Activated naive CD4-positive, alpha-beta T cell treated with anti-CD3 and anti-CD28 coated beads, Interleukin-2, amount 50 U/mL, for 16 hours (primary cell): ENCODE results near the gene MEX3D.
A peak's percentile ranks its signal among the peaks of the same experiment; 100 is the strongest.

ENCODE experiments used
- DNase-seq: peaks from one replicate; pipeline ENCODE4 v3.0.0-alpha.2; 2020

The MEX3D gene

DNA sequence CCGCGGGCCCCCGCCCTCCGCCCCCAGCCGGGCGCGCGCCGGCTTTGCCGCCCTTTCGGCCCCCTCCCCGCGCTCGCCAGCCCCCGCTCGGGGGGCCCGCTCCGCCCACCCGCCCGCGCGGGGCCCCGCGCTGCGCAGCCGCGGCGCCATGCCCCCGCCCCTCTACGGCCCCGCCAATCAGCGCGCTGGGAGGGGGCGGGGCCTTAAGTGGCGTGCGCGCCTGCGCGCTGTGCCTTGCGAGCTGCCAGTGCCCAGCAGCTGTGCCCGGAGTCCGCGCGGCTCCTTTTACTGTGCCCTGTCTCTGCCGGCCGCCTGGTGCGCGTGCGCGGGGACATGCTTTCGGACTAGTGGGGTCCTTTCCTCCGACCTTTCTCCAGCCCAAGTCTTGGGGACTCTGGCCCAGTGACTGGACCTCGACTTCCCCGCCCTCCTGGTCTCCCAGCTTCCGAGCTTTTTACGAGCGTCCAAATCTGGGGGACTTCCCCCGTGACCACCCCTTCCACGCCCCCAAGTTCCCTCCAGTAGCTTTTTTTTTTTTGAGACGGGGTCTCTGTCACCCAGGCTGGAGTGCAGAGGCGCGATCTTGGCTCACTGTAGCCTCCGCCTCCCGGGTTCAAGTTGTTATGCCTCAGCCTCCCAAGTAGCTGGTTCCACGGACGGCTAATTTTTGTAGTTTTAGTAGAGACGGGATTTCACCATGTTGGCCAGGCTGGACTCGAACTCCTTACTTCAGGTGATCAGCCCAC, 24.8 kb upstream of the MEX3D start, which contains the start of gene MBD3:
Gene MBD3 (minus strand): TSS at position 111 of the 746 bp plus-strand sequence. CDS start 234 bp downstream, outside the sequence.
- peak; percentile 88 for DNase-seq

DNA sequence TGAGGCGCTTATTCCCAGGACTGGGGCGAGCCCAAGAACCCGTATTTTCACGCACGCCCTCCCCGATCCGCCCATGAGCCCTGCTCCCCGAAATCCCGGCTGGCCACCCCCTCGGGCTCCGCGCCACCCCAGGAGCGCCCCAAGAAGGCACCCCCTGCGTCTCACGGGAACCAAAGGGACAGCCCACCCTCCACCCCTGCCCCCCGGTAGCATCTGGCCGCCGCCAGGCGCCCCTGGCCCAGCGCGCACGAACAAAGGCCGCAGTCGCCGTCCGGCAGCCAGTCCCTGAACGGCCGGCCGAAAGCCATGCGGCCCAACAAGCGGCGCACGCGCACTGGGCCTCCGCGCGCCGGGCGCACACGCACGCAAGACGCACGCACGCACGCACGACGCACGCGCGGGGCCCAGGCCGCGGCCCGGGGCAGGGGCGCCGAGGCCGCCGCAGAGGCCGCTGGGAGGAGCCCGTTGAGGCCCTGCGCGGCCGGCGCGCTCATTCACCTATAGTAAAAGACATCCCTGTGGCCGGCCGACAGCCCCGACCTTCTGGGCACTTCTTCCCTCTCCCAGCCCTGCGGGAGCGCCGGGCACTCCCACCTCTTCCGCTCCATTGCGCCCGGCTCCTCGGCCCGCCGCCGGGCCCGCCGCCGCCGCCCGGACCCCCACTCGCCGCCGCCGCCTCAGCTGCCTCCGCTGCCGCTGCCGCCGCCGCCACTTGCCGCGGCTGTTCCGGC, 24.1 kb upstream of the MEX3D start:
- peak; percentile 87 for DNase-seq

DNA sequence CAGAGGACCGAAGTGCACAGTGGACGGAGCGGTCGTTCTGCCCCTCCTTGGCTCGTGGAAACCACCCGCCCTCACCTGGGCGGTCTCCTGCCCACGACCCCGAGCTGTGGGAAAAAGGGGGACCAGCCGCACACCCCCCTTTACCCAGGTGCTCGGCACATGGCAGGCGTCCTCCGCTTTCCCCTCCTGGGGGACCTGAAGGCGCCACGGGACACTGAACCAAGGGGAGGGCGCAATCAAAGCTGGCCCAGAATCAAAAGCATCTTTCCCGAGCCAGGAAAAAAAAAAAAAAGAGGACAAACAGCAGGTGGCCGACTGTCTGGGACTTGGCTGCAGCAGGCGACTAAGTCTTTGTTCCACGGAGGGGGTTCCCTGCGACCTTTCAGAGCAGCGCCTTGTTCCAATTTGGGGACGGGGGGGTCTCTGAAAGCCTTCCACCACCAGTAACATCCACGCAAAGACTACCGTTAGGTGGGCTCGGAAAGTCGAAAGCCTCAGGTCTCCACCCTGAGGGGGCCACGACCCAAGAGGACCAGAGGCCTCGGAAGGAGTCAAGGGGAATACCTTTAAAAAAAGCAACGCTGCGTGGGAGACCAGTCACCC, 23.4 kb upstream of the MEX3D start:
- DNase-seq: no peak

DNA sequence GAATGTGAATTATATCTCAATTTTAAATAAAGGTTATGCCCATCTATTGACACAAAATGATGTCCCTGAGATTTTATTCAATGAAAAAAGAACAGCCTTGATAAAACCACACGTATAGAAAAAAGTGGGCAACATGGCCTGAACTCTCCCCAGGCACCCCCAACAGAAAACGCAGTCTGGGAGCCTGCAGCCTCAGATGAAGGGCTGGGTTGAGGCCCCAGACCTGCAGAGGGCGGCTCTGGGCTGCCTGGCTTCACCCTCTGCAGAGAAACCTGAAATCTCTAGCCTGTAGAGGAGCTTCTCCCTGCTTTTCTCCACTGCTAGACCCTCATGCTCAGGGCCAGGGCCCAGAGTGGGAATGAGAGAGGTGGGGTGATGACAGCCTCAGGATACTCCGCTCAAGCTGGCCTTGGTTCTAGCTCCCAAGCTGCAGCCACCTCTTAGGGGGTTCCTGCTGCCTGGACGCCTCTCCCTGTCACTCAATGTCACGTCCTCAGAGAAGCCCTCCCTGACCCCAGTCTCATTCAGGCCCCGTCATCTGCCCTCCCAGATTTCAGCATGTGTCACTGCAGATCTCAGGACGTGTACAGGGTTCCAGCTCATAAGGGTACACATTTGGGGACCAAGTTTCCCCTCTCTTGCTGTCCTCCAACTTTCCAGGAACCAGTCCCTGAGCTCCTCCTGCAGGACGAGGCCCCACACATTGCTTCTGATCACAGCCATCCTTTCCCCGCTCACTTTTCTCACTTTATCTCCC, 22.7 kb upstream of the MEX3D start:
- peak; percentile 47 for DNase-seq

DNA sequence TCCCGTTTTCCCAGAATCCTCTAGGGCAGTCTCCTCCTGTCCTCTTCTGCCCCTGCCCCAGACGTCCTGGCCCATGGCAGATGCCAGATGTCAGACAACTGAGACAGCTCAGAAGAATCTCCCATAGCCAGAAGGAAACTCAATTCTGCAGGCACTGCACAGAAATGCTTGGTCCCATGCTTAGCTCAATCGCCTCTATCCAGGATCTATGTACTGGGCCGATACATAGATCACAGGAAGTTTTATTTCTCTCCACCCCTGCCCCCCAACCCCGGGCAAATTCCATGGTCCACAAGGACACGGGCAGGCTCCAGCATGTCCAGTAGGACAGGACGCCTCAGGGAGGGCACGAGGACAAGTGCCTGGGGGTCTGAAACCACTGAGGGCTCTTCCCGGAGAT, 19.7 kb upstream of the MEX3D start:
- no peak for DNase-seq

DNA sequence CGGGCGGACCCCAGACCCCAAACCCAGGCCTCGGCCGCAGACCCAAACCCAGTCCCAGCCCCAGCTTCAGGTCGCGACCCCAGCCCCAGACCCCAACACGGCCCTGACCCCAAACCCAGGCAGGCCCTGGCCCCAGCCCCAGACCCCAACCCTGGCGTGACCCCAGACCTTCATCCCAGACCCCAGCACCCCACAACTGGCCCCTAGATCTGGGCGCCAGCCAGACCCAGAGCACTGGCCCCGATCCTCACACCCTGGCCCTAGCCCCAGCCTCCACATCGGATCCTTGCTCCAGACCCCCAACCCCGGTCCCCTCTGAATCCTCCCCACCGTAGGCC, 17.1 kb upstream of the MEX3D start:
- no peak for DNase-seq

DNA sequence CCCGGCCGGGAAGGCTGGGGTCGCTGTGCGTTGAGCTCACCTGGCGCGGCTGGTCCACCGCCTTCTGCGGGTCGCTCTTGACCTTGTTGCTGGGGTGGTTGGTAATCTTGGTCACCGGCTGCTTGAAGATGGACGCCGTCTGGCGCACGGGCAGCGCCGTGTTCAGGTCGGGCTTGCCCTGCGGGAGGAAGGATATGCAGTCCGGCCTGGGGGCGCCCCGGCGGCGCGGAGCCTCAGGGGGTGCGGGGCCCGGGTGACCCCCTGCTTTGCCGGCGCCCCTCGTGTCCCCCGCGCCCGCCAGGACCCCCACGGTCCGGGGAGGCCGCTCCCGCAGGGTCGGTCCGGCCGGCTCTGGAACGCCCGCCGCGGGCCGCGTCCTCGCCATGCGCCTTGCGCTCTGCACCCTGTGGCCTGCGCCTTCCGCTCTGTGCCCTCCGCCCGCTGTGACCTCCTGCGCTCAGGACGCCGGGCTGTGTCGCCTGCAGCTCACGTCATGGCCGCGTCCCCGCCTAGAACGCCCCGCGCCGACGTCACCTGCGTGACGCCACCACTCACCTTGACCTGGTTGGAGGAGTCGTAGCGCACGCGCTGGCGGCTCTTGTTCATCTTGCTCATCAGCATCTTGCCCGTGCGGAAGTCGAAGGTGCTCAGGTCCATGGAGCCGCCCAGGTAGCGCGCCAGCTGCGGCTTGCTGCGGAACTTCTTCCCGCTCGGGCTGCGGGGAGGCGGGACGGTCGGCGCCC, 16.5 kb upstream of the MEX3D start:
- no peak for DNase-seq

DNA sequence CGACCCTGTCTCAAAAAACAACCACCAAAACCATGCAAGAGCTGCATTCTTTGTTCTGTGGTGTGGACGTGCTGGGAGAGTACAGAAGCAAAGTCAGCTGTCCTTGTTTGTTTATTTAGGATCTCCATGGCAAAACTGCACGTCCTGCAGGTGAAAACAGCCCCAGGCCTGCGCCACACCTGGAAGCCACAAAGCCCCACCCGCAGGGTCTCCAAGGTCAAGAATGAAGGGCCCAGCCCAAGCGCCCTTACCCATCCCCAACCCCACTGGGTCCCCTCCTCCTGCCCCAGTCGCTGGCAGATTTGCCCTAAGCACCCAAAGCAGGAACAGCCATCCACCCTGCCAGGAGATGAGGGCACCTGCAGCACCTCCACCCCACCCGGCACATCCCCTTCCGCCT, 14.1 kb upstream of the MEX3D start:
- DNase-seq: no peak

DNA sequence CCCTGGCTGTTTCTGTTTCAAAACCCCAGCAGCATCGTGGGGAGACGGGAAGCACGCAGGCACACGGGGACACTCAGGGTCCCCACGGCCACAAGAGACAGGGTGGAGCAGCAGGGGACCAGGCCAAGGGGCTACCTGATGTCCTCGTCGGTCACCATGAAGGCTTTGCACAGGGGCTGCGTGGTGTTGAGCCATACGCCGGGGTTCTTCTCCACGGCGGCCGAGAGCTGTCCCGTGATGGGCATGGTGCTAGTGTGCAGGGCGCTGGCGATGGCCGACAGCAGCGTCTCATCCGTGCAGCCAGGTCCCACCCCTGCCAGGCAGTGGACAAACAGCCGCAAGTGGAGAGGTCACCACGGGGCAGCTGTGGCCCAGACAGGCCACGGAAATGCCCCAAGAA, 12.8 kb upstream of the MEX3D start:
- DNase-seq: no peak

DNA sequence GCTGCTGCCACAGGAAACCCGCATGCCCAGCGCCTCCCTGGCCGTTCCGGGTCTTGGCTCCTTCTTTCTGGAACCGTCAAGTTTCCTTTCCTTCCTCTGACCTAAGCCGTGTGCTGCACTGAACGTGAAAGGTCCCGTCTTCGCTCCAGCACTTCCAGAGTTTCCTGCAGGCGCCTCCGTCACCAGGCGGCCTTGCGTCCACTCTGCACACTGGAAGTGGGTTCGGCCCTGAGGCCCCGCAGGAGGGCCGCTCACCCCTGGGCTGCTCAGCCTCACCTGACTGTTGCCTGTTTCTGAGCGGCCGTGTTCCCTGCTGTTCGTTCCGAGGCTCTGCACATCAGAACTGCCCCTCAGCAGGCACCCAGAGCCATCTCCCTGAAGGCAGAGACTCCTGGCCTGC, 12.3 kb upstream of the MEX3D start:
- no peak for DNase-seq

DNA sequence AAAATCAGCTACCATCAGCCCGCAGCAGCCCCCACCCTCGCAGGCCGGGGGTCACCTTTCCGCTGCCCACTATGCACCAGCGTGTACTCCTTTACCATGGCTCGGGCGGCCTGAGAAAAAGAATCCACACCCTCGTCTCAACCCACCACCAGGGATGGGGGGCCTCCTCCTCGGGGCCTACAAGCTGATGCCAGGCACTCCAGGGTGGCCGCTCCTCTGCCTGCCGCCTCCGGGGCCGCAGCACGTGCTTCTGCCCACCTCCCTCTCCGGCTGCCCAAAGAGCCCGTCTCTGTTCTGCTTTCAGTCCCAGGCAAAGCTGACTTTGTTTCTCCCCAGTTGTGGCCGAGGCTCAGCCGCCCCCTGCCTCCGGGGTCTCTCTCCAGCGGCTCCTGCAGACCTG, 11.1 kb upstream of the MEX3D start:
- DNase-seq: no peak

DNA sequence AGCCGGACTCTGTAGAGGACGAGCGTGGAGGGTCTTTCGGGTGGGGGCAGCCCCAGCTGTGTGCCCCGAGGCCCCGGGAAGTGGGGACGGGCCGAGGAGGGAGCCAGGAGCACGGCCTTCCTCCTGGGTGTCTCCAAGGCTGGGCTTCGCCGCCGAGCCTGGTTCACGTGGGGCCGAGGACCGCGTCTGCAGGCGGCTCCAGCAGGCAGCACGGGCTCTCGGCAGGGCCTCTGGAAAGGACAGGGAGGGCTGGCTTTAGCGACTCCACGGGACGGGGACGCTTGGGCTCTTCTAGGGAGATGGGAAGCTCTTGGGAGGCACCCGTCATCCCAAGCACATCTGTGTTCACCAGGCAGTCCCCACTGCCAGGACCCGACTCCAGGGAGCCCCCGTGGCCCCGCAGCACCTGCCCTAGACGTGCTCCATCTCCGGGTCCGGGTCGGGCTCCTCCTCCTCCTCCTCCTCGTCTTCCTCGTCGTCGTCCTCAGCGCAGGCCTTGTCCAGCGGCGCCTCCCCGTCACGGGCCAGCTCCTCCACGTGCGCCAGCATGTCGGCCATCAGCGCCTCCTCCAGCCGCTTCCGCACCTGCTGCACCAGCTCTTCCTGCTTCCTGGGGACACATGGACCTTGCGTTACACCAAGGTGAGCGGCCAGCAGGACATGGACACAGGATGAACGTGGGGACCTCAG, 9.9 kb upstream of the MEX3D start:
- DNase-seq: no peak

DNA sequence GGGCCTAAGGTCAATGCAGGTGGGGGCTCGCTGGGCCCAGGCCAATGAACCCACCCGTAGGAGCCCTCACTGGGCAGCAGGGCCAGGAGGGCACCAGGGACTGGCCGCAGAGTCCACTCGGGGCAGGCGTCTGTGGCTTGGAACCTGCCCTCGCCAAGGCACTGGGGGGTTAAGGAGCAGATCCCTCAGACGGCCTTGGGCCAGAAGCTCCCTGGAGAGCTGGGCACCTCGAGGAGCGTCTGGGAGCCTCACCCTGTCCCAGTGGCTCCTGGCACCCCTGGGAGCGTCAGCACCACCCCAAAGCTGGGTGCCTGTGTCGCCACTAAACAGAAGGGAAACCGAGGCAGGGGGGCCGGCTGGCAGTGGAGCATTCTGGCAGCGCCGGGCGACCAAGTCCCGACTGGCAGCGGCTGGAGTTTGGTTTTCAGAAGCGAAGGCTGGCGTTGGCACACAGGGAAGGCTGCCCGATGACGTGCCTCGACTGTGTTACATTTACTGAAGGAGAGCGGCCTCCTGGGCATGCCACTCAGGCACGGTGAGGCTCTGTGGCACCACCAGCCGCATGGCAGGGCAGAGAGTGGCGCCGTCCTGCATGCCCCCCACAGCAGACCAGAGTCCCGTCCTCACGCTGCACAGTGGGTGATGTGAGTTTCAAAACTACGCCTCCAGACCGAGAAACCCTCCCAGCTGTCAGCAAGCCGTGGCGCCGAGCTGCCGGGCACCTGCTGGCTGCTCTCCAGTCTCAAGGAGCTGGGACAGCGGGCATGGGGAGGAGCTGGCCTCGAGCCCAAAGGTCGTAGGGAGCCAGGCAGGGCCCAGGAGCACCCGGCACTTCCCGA, 9.2 kb upstream of the MEX3D start:
- no peak for DNase-seq

DNA sequence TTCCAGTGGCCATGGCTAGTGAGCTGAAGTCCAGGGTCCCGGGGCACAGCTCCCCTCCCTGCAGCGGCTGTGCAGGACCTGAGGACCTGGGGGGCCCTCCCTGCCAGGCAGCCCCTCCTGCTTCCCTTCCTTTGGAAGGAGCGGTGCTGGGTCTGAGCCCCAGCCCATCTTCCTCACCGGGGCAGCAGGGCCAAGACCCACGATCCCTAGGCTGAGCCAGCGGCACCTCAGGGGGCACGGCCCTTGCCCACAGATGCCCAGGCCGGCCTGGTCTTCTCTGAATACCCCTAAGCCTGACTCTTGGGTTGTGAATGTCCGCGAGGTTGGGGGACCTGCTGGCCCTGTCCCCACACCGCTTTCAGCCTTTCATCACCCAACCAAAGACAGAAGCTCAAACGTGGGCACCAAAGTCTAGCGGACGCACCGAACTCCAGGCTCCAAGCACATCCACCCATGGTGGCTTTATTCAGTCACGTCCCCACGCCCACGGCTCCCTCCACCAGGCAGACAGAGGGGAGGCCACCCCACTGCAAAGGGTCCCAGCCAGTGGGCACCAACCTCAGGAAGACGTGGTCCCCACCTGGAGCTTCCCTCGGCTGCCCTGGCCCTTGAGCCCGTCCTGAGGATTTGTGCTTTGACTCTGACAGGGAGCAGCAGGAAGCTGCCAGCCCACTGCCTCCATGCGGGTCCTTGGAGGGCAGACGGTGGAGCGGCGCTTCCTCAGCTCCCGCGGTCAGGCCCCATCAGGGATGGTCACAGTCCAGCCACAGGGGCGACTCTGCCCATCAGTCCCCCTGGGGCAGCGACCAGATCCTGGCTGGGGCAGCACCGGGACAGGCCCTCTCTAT, 8.3 kb upstream of the MEX3D start:
- no peak for DNase-seq

DNA sequence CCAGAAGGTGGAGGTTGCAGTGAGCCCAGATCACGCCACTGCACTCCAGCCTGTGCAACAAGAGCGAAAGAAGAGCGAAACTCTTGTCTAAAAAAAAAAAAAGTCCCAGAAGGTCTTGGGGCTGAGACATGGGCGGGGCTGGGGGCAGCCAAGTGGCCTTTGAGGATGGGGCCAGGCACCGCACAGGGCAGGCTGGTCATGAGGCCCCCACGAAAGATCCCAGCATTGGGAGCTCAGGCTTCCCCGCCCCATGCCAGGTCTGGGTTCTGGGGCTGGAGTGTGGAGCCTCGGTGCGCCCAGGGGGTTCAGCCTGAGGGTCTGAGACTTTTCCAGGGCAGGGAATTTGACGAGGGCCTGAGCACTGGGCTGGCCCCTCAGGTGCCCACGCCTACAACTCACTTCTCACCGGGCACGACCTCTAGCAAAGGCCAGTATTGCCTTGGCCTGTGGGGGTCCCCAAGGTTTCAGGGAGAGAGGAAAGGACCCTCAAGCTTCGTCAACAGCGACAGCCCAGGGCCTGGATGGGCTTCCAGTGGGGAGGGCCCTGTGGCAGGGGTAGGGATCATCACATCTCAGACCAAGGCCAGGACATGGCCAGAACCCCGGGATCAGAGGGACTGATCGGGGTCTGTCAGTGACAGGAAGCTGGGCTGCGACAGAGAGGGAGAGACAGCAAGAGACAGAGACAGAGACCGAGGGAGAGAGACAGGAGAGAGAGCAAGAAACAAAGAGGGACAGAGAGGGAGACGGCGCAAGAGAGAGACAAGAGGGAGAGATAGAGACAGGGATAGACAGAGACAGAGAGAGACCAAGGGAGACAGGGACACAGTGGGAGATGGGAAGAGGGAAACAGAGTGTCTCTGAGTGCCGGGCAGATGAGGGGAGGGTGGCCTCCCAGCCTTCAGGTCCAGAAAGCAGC, 7.5 kb upstream of the MEX3D start:
- DNase-seq: no peak

DNA sequence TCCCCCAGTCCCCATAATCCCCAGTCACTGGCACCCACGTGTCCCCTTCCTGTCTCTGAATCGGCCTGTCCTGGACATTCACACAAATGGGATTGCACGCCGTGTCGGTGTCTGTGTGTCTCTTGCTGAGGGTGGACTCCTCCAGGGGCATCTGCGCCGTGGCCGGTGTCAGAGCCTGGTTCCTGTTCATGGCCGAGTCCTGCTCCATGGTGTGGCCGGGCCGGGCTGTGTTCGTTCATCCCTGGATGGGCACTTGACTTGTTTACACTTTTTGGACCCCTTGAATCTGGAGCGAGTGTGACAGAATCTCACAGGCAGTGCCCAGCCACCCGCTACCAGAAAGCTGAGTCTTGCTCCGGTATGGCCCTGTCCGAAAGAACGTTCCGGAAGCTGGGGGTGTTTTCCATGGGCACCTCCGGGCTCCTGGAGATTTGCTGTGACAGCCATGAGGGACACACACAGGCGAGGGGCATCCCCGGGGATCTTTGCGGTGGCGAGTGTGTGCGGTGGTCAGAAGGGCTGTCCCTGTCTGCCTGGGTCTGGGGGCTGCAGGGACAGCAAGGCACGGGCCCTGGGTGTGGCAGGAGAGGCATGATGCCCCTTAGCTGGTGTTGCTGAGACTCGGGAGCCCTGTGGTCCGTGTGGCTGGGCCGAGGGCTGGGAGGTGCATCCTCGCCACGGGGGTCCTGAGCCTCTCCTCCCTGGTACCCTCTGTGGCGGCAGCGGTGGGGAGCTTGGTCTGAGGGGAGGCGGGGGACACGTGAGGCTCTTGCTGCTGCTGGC, 6.4 kb upstream of the MEX3D start:
- DNase-seq: no peak

DNA sequence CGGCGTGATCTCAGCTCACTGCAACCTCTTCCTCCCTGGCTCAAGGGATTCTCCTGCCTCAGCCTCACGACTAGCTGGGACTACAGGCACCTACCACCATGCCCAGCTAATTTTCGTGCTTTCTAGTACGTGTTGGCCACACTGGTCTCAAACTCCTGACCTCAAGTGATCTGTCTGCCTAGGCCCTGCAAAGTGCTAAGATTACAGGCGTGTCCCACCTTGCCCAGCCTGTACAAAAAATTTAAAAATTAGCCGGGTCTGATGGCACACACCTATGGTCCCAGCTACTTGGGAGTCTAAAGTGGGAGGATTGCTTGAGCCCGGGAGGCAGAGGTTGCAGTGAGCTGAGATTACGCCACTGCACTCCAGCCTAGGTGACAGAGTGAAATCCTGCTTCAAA, 4.7 kb upstream of the MEX3D start:
- DNase-seq: no peak

DNA sequence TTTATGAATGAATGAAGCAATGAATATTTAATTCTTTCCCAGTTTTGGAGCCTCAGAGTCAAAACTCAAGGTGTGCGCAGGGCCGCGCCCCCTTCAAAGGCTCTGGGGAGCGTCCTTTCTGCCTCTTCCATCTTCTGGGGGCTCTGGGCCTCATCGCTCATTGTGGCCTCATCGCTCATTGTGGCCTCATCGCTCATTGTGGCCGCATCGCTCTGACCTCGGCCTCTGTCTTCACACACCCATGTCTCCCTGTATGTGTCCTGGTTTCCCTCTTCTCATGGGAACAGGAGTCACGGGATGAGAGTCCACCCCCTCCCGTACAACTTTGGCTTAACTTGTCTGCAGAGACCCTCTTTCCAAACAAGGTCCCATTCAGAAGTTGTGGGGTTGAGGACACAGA, 3.2 kb upstream of the MEX3D start:
- DNase-seq: no peak
